Measurements from ENCODE around the gene ACAP2.

DNA sequence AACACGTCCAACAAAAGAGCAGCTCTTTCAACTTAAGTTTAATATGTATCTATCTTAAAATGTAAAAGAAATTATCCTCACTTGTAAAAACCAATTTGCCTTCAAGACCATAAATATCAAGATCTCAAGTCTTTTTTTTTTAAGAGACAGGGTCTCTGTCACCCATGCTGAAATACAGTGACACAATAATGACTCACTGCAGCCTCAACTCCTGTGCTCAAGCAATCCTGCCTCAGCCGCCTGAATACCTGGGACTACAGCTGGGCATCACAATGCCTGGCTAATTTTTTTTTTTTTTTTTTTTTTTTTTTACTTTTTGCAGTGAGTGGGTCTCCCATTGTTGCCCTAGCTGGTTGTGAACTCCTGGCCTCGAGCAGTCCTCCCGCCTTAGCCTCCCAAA lies 26.0 kb downstream of the ACAP2 start:
- TF ChIP-seq NR3C1 (CRISPR knock-in tag; conservative IDR thresholded peaks at IDR 0.05; ENCODE audit: low read depth): no peak
- TF ChIP-seq, protein P1, sequence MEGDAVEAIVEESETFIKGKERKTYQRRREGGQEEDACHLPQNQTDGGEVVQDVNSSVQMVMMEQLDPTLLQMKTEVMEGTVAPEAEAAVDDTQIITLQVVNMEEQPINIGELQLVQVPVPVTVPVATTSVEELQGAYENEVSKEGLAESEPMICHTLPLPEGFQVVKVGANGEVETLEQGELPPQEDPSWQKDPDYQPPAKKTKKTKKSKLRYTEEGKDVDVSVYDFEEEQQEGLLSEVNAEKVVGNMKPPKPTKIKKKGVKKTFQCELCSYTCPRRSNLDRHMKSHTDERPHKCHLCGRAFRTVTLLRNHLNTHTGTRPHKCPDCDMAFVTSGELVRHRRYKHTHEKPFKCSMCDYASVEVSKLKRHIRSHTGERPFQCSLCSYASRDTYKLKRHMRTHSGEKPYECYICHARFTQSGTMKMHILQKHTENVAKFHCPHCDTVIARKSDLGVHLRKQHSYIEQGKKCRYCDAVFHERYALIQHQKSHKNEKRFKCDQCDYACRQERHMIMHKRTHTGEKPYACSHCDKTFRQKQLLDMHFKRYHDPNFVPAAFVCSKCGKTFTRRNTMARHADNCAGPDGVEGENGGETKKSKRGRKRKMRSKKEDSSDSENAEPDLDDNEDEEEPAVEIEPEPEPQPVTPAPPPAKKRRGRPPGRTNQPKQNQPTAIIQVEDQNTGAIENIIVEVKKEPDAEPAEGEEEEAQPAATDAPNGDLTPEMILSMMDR (IDR thresholded peaks at IDR 0.05): no peak
- TF ChIP-seq KAT7 (CRISPR knock-in tag; IDR thresholded peaks at IDR 0.05; ENCODE audit: borderline replicate concordance): no peak
- TF ChIP-seq, protein P2, sequence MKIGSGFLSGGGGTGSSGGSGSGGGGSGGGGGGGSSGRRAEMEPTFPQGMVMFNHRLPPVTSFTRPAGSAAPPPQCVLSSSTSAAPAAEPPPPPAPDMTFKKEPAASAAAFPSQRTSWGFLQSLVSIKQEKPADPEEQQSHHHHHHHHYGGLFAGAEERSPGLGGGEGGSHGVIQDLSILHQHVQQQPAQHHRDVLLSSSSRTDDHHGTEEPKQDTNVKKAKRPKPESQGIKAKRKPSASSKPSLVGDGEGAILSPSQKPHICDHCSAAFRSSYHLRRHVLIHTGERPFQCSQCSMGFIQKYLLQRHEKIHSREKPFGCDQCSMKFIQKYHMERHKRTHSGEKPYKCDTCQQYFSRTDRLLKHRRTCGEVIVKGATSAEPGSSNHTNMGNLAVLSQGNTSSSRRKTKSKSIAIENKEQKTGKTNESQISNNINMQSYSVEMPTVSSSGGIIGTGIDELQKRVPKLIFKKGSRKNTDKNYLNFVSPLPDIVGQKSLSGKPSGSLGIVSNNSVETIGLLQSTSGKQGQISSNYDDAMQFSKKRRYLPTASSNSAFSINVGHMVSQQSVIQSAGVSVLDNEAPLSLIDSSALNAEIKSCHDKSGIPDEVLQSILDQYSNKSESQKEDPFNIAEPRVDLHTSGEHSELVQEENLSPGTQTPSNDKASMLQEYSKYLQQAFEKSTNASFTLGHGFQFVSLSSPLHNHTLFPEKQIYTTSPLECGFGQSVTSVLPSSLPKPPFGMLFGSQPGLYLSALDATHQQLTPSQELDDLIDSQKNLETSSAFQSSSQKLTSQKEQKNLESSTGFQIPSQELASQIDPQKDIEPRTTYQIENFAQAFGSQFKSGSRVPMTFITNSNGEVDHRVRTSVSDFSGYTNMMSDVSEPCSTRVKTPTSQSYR (CRISPR knock-in tag; IDR thresholded peaks at IDR 0.05): no peak
- TF ChIP-seq ZMAT4 (CRISPR knock-in tag; IDR thresholded peaks at IDR 0.05): no peak
- TF ChIP-seq NFYB (CRISPR knock-in tag; conservative IDR thresholded peaks at IDR 0.05; ENCODE audit: low read depth): no peak
